HepG2 (cell line): ENCODE data around the gene MBTPS1. TPM values are rescaled to one million over a fixed set of nuclear protein-coding genes. Genes with fewer than 3 reads are reported as not detected.

Experiments used
- ARNT ChIP-seq: fragments of 450-650 bp; IDR thresholded peaks from 2 replicates; pipeline ENCODE4 v1.6.1; 2017
- DDIT3 ChIP-seq: sonication (generic); formaldehyde crosslinking; IDR thresholded peaks from 2 replicates; pipeline ENCODE4 v1.4.0; 2020; ENCODE audit warnings: mild to moderate bottlenecking, missing genetic modification reagents
- DPF2 ChIP-seq: sonication (generic); formaldehyde crosslinking; IDR thresholded peaks from 2 replicates; pipeline ENCODE4 v1.4.0; 2020; ENCODE audit warnings: mild to moderate bottlenecking, low read depth, missing genetic modification reagents, borderline replicate concordance
- ELF3 ChIP-seq: IDR thresholded peaks from 2 replicates; pipeline ENCODE4 v1.6.1; 2016; ENCODE audit warnings: missing genetic modification reagents, missing compliant biosample characterization
- HDAC2 ChIP-seq: sonication (generic); formaldehyde crosslinking; IDR thresholded peaks from 2 replicates; pipeline ENCODE4 v1.4.0; 2020; ENCODE audit warnings: missing genetic modification reagents
- HOXA7 ChIP-seq: sonication (generic); formaldehyde crosslinking; IDR thresholded peaks from 2 replicates; pipeline ENCODE4 v1.8.1; 2022; ENCODE audit warnings: mild to moderate bottlenecking, missing genetic modification reagents, moderate library complexity
- PATZ1 ChIP-seq: sonication (generic); formaldehyde crosslinking; IDR thresholded peaks from 2 replicates; pipeline ENCODE4 v1.4.0; 2020; ENCODE audit warnings: missing genetic modification reagents
- PBX2 ChIP-seq: IDR thresholded peaks from 2 replicates; pipeline ENCODE4 v1.6.1; 2016; ENCODE audit warnings: control low read depth
- SETDB1 ChIP-seq: sonication (generic); formaldehyde crosslinking; IDR thresholded peaks from 2 replicates; pipeline ENCODE4 v1.5.1; 2020; ENCODE audit warnings: missing genetic modification reagents, mild to moderate bottlenecking, borderline replicate concordance
- SNAPC4 ChIP-seq: sonication (generic); formaldehyde crosslinking; IDR thresholded peaks from 2 replicates; pipeline ENCODE4 v1.4.0; 2020; ENCODE audit warnings: mild to moderate bottlenecking, missing genetic modification reagents
- ZNF205 ChIP-seq: IDR thresholded peaks from 2 replicates; pipeline ENCODE4 v1.6.1; 2018; ENCODE audit warnings: missing biosample characterization, missing genetic modification reagents
- ZNF558 ChIP-seq: sonication (generic); formaldehyde crosslinking; IDR thresholded peaks from 2 replicates; pipeline ENCODE4 v1.9.0; 2022; ENCODE audit warnings: mild to moderate bottlenecking, missing genetic modification reagents, borderline replicate concordance
- ZNF737 ChIP-seq: sonication (generic); formaldehyde crosslinking; IDR thresholded peaks from 2 replicates; pipeline ENCODE4 v1.5.0; 2020; ENCODE audit warnings: missing genetic modification reagents, mild to moderate bottlenecking, borderline replicate concordance
- ZSCAN12 ChIP-seq: sonication (generic); formaldehyde crosslinking; IDR thresholded peaks from 2 replicates; pipeline ENCODE4 v1.9.0; 2021; ENCODE audit warnings: mild to moderate bottlenecking, missing genetic modification reagents
- polyA plus RNA-seq, 8 experiments: library from polyadenylated mRNA; depleted of rRNA in 3 of 8; stranded (reverse) in 7 of 8; unstranded in 1 of 8; fragments of >200 nt; fragmentation: Illumina TruSeq in 4 of 8; extraction: Trizol in 4 of 8; gene quantifications; 2 replicates each; pipeline versions ENCODE4 v1.2.1 to v1.2.3, GENCODE V29; 2011 to 2016; ENCODE audit warnings: low read depth in 4 of 8, missing spikeins in 1 of 8, mixed read lengths in 1 of 8; ENCODE audit not compliant: insufficient read depth in 1 of 8
- total RNA-seq, 5 experiments: library from RNA; depleted of rRNA; stranded (reverse); fragments of >200 nt; fragmentation: Illumina TruSeq; extraction: Trizol; gene quantifications; 2 replicates each; pipeline ENCODE4 v1.2.3, GENCODE V29; 2016; ENCODE audit warnings: low read depth in 1 of 5
- TF ChIP-seq, protein P1 (sequence below), 2 experiments: sonication (generic) in 1 of 2; formaldehyde crosslinking in 1 of 2; IDR thresholded peaks; 2 replicates each; pipeline versions ENCODE4 v1.4.0 to v1.6.1; 2016 to 2020; ENCODE audit warnings: borderline replicate concordance in 1 of 2, low read depth in 1 of 2, mild to moderate bottlenecking in 1 of 2, missing genetic modification reagents in 1 of 2

MBTPS1 gene
- total and polyA plus RNA-seq, 2 of the 13 experiments (the other 11 are each of a cell fraction or from before 2014, with no cell fraction given): 56.7 to 91.3 TPM

GRCh38 chr16:84138824-84139627 is 22.3 kb upstream of the MBTPS1 start (continued):
- no peak for TF ChIP-seq SNAPC4 (CRISPR knock-in tag)
- peak; percentile 98 for TF ChIP-seq PATZ1
- TF ChIP-seq ELF3 (CRISPR knock-in tag): peak; percentile 58; the same call in 1 of the 2 replicates
- no peak for TF ChIP-seq DDIT3 (CRISPR knock-in tag)
- no peak for TF ChIP-seq PBX2 (CRISPR knock-in tag)
- TF ChIP-seq HDAC2: 0 out of 2 replicates have a peak, but pooled peaks have one; percentile 24
- no peak for TF ChIP-seq HOXA7 (CRISPR knock-in tag)
- peak; percentile 80 for TF ChIP-seq DPF2
- TF ChIP-seq, protein P1, sequence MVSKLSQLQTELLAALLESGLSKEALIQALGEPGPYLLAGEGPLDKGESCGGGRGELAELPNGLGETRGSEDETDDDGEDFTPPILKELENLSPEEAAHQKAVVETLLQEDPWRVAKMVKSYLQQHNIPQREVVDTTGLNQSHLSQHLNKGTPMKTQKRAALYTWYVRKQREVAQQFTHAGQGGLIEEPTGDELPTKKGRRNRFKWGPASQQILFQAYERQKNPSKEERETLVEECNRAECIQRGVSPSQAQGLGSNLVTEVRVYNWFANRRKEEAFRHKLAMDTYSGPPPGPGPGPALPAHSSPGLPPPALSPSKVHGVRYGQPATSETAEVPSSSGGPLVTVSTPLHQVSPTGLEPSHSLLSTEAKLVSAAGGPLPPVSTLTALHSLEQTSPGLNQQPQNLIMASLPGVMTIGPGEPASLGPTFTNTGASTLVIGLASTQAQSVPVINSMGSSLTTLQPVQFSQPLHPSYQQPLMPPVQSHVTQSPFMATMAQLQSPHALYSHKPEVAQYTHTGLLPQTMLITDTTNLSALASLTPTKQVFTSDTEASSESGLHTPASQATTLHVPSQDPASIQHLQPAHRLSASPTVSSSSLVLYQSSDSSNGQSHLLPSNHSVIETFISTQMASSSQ (IDR thresholded peaks at IDR 0.05; ENCODE audit: low read depth): no peak
- TF ChIP-seq, protein P1 (CRISPR knock-in tag; IDR thresholded peaks at IDR 0.05; ENCODE audit: borderline replicate concordance): no peak
- TF ChIP-seq ZNF205 (CRISPR knock-in tag): peak; percentile 20; the same call in 1 of the 2 replicates
- no peak for TF ChIP-seq ZNF737 (CRISPR knock-in tag)
- no peak for TF ChIP-seq ZSCAN12
- no peak for TF ChIP-seq ARNT
- no peak for TF ChIP-seq SETDB1 (CRISPR knock-in tag)
- peak; percentile 71; the same call in 1 of the 2 replicates for TF ChIP-seq ZNF558 (CRISPR knock-in tag)
